A549 (cell line): ENCODE measurements around the gene MCOLN1. TPM values are rescaled to one million over a fixed set of nuclear protein-coding genes. Genes with fewer than 3 reads are reported as not detected.
"Not testable (repeated sequence)": the region's sequence is repeated elsewhere in the genome, so short reads cannot be mapped to it uniquely, and the experiment has no call there.

ENCODE experiments used
- ATAC-seq, 2 experiments: fragments of 200-7000 bp in 1 of 2; fragments of >200 bp in 1 of 2; cut with Nextera tagmentation in 1 of 2; cut with Tn5 transposase in 1 of 2; 3 replicates each; pipeline versions ENCODE4 v1.8.0 to v1.9.1; 2018 to 2020; ENCODE audit warnings: mild to moderate bottlenecking in 1 of 2, moderate library complexity in 1 of 2
- CTCF ChIA-PET: fragments of 300-600 bp; sonication (Branson Sonifier 250); formaldehyde crosslinking; extraction: SDS; loops from one replicate; lab custom pipeline; 2021; ENCODE audit warnings: antibody characterized with exemption, inconsistent platforms; lab: Yijun Ruan, JAX
- POLR2A ChIA-PET: fragments of 350-600 bp; formaldehyde crosslinking; extraction: SDS; loops from one replicate; lab custom pipeline; 2021; ENCODE audit warnings: antibody characterized with exemption, inconsistent platforms; lab: Yijun Ruan, JAX
- DNase-seq, 2 experiments: peaks; one replicate each; pipeline versions ENCODE4 v3.0.0 to v3.0.0-alpha.2; 2011 to 2016; ENCODE audit warnings: low read depth in 1 of 2, low spot score in 1 of 2
- FAIRE-seq: peaks from 2 replicates; lab custom pipeline; 2011; peaks lifted over from hg19 to GRCh38; lab: Jason Lieb, UNC
- H3K27ac ChIP-seq, 2 experiments: fragments of >200 bp; sonication (Bioruptor Twin); formaldehyde crosslinking; 3 replicates each; pipeline ENCODE4 v1.5.1; 2016 to 2017
- H3K4me1 ChIP-seq: fragments of >200 bp; sonication (Bioruptor Twin); formaldehyde crosslinking; 3 replicates; pipeline ENCODE4 v1.6.1; 2016
- H3K4me2 ChIP-seq: fragments of >200 bp; sonication (Bioruptor Twin); formaldehyde crosslinking; 3 replicates; pipeline ENCODE4 v1.6.1; 2016
- H3K4me3 ChIP-seq: fragments of >200 bp; sonication (Bioruptor Twin); formaldehyde crosslinking; 3 replicates; pipeline ENCODE4 v1.5.1; 2016
- H3K9me3 ChIP-seq: fragments of >200 bp; sonication (Bioruptor Twin); formaldehyde crosslinking; 3 replicates; pipeline ENCODE4 v1.6.1; 2016
- BCL3 ChIP-seq: fragments of >200 bp; sonication (Bioruptor Twin); formaldehyde crosslinking; IDR thresholded peaks from 3 replicates; pipeline ENCODE4 v1.6.1; 2016
- BHLHE40 ChIP-seq: IDR thresholded peaks from 2 replicates; pipeline ENCODE4 v1.6.1; 2012; ENCODE audit warnings: low read depth, low read length, inconsistent platforms
- CHD4 ChIP-seq: fragments of 200-600 bp; sonication (generic); IDR thresholded peaks from 2 replicates; pipeline ENCODE4 v1.6.1; 2016; ENCODE audit warnings: antibody characterized with exemption, mild to moderate bottlenecking, borderline replicate concordance
- CTCF ChIP-seq: fragments of >200 bp; sonication (Bioruptor Twin); formaldehyde crosslinking; IDR thresholded peaks from 3 replicates; pipeline ENCODE4 v1.5.1; 2016
- ESRRA ChIP-seq: fragments of 150-350 bp; IDR thresholded peaks from 2 replicates; pipeline ENCODE4 v1.6.1; 2014; ENCODE audit warnings: mild to moderate bottlenecking, low read length, borderline replicate concordance
- GATA3 ChIP-seq: IDR thresholded peaks from 2 replicates; pipeline ENCODE4 v1.6.1; 2012; ENCODE audit warnings: borderline replicate concordance
- HES2 ChIP-seq: fragments of >200 bp; sonication (Bioruptor Twin); formaldehyde crosslinking; IDR thresholded peaks from 2 replicates; pipeline ENCODE4 v1.6.1; 2016
- HOXB13 ChIP-seq: fragments of 250-450 bp; sonication (Bioruptor Pico); IDR thresholded peaks from 2 replicates; pipeline ENCODE4 v1.5.0; 2020; ENCODE audit warnings: low read depth, mild to moderate bottlenecking, moderate library complexity
- JUN ChIP-seq, 2 experiments: fragments of >200 bp; sonication (Bioruptor Twin); formaldehyde crosslinking; IDR thresholded peaks; 2 replicates in 1 of 2; 3 replicates in 1 of 2; pipeline ENCODE4 v1.6.1; 2016 to 2017
- KDM5A ChIP-seq: fragments of 200-600 bp; sonication (generic); IDR thresholded peaks from 2 replicates; pipeline ENCODE4 v1.6.1; 2016; ENCODE audit warnings: antibody characterized with exemption, mild to moderate bottlenecking
- MAFK ChIP-seq: fragments of 450-650 bp; IDR thresholded peaks from 2 replicates; pipeline ENCODE4 v1.6.1; 2014; ENCODE audit not compliant: partially characterized antibody
- NPAS2 ChIP-seq: fragments of 250-450 bp; sonication (Bioruptor Pico); IDR thresholded peaks from 2 replicates; pipeline ENCODE4 v1.8.0; 2022; ENCODE audit warnings: mild to moderate bottlenecking, moderate library complexity, borderline replicate concordance
- PBX3 ChIP-seq: IDR thresholded peaks from 2 replicates; pipeline ENCODE4 v1.6.1; 2012
- PHF8 ChIP-seq: fragments of 200-600 bp; sonication (generic); IDR thresholded peaks from 2 replicates; pipeline ENCODE4 v1.6.1; 2016; ENCODE audit warnings: low read depth, mild to moderate bottlenecking, antibody characterized with exemption, moderate library complexity, borderline replicate concordance
- POLR2A ChIP-seq: IDR thresholded peaks from 2 replicates; pipeline ENCODE4 v1.6.1; 2012; ENCODE audit warnings: mild to moderate bottlenecking, low read length
- POLR2AphosphoS2 ChIP-seq: conservative IDR thresholded peaks from 2 replicates; pipeline ENCODE4 v1.6.1; 2012; ENCODE audit warnings: low read length, improper control_type of control experiment, inconsistent platforms
- RARB ChIP-seq: fragments of 250-450 bp; sonication (Bioruptor Pico); IDR thresholded peaks from 2 replicates; pipeline ENCODE4 v1.8.0; 2021; ENCODE audit warnings: mild to moderate bottlenecking, moderate library complexity
- SMC3 ChIP-seq: fragments of >200 bp; sonication (Bioruptor Twin); formaldehyde crosslinking; IDR thresholded peaks from 3 replicates; pipeline ENCODE4 v1.6.1; 2018; ENCODE audit warnings: inconsistent platforms
- SREBF2 ChIP-seq: fragments of 450-650 bp; IDR thresholded peaks from 2 replicates; pipeline ENCODE4 v1.6.1; 2014; ENCODE audit warnings: mild to moderate bottlenecking, moderate library complexity
- TFCP2L1 ChIP-seq: fragments of 250-450 bp; sonication (Bioruptor Pico); IDR thresholded peaks from 2 replicates; pipeline ENCODE4 v1.5.0; 2021; ENCODE audit warnings: mild to moderate bottlenecking
- TP53 ChIP-seq: fragments of 250-450 bp; sonication (Bioruptor Pico); IDR thresholded peaks from 2 replicates; pipeline ENCODE4 v1.5.0; 2021; ENCODE audit warnings: mild to moderate bottlenecking, moderate library complexity
- ZC3H11A ChIP-seq: fragments of 450-650 bp; IDR thresholded peaks from 2 replicates; pipeline ENCODE4 v1.6.1; 2014; ENCODE audit warnings: antibody characterized with exemption, mild to moderate bottlenecking
- ZNF302 ChIP-seq: fragments of 250-450 bp; sonication (Bioruptor Pico); IDR thresholded peaks from 2 replicates; pipeline ENCODE4 v1.9.0; 2021; ENCODE audit warnings: inconsistent platforms, mild to moderate bottlenecking, moderate library complexity
- ZSCAN20 ChIP-seq: fragments of 250-450 bp; sonication (Bioruptor Pico); IDR thresholded peaks from 2 replicates; pipeline ENCODE4 v1.8.0; 2022; ENCODE audit warnings: mild to moderate bottlenecking, moderate library complexity
- WGBS: methylation state at CpG from one replicate; pipeline ENCODE4 v1.1.6; 2017; ENCODE audit errors: missing lambda C conversion rate; 5-methylcytosine and 5-hydroxymethylcytosine counted together
- polyA plus RNA-seq, 4 experiments: library from polyadenylated mRNA; depleted of rRNA in 3 of 4; stranded (reverse); fragments of >200 nt; fragmentation: RNase III in 1 of 4; extraction: RNeasy Plus Mini Kit Qiagen cat#74134 plus additional on column Dnase treatment in 1 of 4; gene quantifications; 2 replicates in 3 of 4; 3 replicates in 1 of 4; pipeline ENCODE4 v1.2.3, GENCODE V29; 2011 to 2017

Gene MCOLN1
- polyA plus RNA-seq, 2 of the 4 experiments (the other 2 are of a cell fraction): 13.1 to 13.4 TPM

GRCh38 chr19:7535998-7536695 is 13.7 kb downstream of the MCOLN1 start (continued):
- TF ChIP-seq NPAS2 (CRISPR knock-in tag): no peak
- no peak for TF ChIP-seq SMC3
- no peak for TF ChIP-seq BHLHE40
- no peak for TF ChIP-seq ZSCAN20 (CRISPR knock-in tag)

- H3K4me1 ChIP-seq, H3K9me3 ChIP-seq, H3K4me2 ChIP-seq, H3K27ac ChIP-seq, H3K4me3 ChIP-seq, FAIRE-seq, CTCF ChIA-PET, ATAC-seq, DNase-seq: not testable (repeated sequence)
- POLR2A ChIA-PET: interaction anchor here (0.6 to 0.7 kb wide), 2 partner anchors 15 to 328 kb away, joined by 4 to 9 read pairs; no protein-coding TSS in a partner anchor
- WGBS: 98% methylated on average over 5 of the region's 5 CpGs
Measured at GRCh38 chr19:7538990-7539389, 16.6 kb downstream of the MCOLN1 start.

- ATAC-seq: no peak
- CTCF ChIA-PET: interaction anchor here (2.1 kb wide), 1 partner anchor 28 kb away, joined by 10 read pairs; no protein-coding TSS in a partner anchor
- H3K4me3 ChIP-seq: no peak overlapping the region
Measured at GRCh38 chr19:7539827-7540425, 17.5 kb downstream of the MCOLN1 start.

GRCh38 chr19:7540761-7541474 is 18.5 kb downstream of the MCOLN1 start:
- DNase-seq (peak in 1 of 2 experiments; percentile 50), ATAC-seq (peak; percentile 67 to 80; a peak in 4 of 6 replicates), FAIRE-seq (no peak)
- ChIA-PET CTCF (interaction anchor here (1.2 to 2.1 kb wide), 2 partner anchors 27 to 44 kb away, joined by 4 to 10 read pairs; no protein-coding TSS in a partner anchor), POLR2A (no interaction called here)
- no peak overlapping the region for H3K4me2 ChIP-seq
- H3K27ac ChIP-seq: no peak overlapping the region
- H3K4me3 ChIP-seq: no peak overlapping the region
- H3K9me3 ChIP-seq: no peaks in the 10 kb centered on the region
- WGBS: 91% methylated on average over 15 of the region's 39 CpGs
- H3K4me1 ChIP-seq: peaks cover 5% of the 10 kb centered on the region; the same call in 1 of the 3 replicates
- TF ChIP-seq KDM5A (no peak), NPAS2 (CRISPR knock-in tag) (no peak), JUN (IDR thresholded peaks at IDR 0.05) (no peak), MAFK (no peak), PHF8 (no peak), CHD4 (no peak), RARB (CRISPR knock-in tag) (no peak), HES2 (no peak), GATA3 (no peak), CTCF (no peak), SREBF2 (no peak), POLR2A (no peak), TP53 (CRISPR knock-in tag) (no peak), ZC3H11A (no peak)

More at GRCh38 chr19:7539827-7540425, 17.5 kb downstream of the MCOLN1 start:
- no peak overlapping the region for H3K4me2 ChIP-seq
- DNase-seq: no peak
- no peak overlapping the region for H3K27ac ChIP-seq
- peaks cover 5% of the 10 kb centered on the region; the same call in 1 of the 3 replicates for H3K4me1 ChIP-seq
- POLR2A ChIA-PET: no interaction called here
- TF ChIP-seq HOXB13 (no peak), TFCP2L1 (CRISPR knock-in tag) (no peak), ESRRA (no peak), ZNF302 (CRISPR knock-in tag) (no peak), POLR2AphosphoS2 (no peak), BCL3 (no peak), PBX3 (no peak), BHLHE40 (no peak)
- WGBS: 97% methylated on average over 19 of the region's 28 CpGs
- FAIRE-seq: no peak
- no peaks in the 10 kb centered on the region for H3K9me3 ChIP-seq
